OCI-LY3 (cell line): ENCODE data around the gene GNPDA1.

ENCODE experiments used
- EZH2phosphoT487 ChIP-seq: fragments of 200-600 bp; shearing (Covaris generic); IDR thresholded peaks from 2 replicates; pipeline ENCODE4 v1.6.1; 2018; ENCODE audit warnings: antibody characterized with exemption, mixed run types, low read depth
- TF ChIP-seq, protein P1 (sequence below): fragments of 200-600, 300-600 bp; sonication (generic); IDR thresholded peaks from 2 replicates; pipeline ENCODE4 v1.5.1; 2014; ENCODE audit warnings: antibody characterized with exemption, low read length, low read depth

DNA sequence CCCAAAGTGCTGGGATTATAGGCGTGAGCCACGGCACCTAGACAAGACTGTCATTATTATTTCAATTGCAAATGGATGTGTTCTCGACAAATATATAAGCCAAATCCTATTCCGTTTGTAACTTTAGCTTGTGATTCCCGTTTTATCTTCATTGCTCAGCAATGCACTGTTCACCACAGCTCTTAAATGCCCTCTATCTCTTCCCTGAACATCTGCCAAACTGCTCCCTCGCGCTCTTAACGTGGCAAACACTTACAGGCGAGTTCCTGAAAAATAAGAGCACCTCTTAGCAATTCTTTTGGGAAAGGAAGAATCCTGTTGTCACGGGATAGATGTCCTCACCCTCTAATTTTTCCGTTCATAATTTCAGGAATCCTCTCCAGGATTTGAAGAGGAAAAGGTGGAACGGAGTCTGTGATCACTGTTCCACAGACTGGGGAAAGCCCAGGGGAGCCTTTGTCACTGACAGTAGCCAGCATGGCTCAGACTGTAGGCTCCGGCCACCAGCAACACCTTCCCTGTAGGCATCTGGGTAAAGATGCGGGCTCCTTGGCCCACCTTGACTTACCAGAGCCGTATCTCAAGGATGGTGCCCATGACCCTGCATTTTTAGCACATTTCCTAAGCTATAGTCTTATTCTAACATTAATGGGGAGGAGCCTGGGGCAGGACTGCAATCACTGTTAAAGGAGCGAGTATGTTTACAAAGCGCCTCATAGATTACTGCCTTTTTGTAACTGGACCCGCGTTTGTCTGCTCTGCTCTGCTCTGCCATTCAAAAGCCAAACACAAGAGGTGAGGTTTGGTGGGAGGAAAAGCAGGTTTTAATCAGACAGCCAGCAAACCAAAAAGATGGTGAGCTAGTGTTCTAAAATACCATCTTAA is 20.2 kb upstream of the GNPDA1 start:
- TF ChIP-seq, protein P1, sequence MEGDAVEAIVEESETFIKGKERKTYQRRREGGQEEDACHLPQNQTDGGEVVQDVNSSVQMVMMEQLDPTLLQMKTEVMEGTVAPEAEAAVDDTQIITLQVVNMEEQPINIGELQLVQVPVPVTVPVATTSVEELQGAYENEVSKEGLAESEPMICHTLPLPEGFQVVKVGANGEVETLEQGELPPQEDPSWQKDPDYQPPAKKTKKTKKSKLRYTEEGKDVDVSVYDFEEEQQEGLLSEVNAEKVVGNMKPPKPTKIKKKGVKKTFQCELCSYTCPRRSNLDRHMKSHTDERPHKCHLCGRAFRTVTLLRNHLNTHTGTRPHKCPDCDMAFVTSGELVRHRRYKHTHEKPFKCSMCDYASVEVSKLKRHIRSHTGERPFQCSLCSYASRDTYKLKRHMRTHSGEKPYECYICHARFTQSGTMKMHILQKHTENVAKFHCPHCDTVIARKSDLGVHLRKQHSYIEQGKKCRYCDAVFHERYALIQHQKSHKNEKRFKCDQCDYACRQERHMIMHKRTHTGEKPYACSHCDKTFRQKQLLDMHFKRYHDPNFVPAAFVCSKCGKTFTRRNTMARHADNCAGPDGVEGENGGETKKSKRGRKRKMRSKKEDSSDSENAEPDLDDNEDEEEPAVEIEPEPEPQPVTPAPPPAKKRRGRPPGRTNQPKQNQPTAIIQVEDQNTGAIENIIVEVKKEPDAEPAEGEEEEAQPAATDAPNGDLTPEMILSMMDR: no peak
- TF ChIP-seq EZH2phosphoT487: no peak
